Uterus (tissue), 2 donors: ENCODE results near the gene GBGT1.

Source experiments
- POLR2A ChIP-seq, 2 donors: fragments of 450-650 bp; IDR thresholded peaks; one replicate each; pipeline ENCODE4 v1.6.1; 2016; ENCODE audit warnings: antibody characterized with exemption in 2 of 2, mild to moderate bottlenecking in 1 of 2, moderate library complexity in 1 of 2
- TF ChIP-seq, protein P1 (sequence below), 4 experiments: fragments of 200-600 bp in 2 of 4; fragments of 450-650 bp in 2 of 4; sonication (generic) in 2 of 4; IDR thresholded peaks; one replicate each; pipeline ENCODE4 v1.5.1; 2016 to 2019; ENCODE audit warnings: antibody characterized with exemption in 4 of 4, mild to moderate bottlenecking in 2 of 4, moderate library complexity in 1 of 4

DNA sequence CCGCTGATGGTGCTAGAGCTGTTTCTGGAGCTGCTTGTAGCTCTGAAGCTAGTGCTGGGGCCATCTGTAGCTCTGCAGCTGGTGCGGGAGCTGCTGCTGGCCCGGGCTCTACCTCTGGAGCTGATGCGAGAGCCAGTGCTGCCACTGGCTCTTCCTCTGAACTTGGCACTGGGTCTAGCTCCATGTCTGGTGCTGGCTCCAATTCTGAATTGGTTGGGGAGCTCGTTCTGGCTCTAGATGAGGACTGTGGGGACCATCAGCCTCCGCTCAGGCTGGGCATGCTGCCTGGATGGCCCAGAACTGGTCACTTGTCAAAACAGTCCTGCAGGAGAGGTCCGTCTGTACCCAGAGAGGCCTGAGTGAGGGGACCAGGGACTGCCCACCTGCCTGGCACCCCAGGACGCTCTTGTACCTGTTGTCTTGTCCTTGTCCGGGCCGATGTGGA is 23.9 kb upstream of the GBGT1 start:
- TF ChIP-seq, protein P1, sequence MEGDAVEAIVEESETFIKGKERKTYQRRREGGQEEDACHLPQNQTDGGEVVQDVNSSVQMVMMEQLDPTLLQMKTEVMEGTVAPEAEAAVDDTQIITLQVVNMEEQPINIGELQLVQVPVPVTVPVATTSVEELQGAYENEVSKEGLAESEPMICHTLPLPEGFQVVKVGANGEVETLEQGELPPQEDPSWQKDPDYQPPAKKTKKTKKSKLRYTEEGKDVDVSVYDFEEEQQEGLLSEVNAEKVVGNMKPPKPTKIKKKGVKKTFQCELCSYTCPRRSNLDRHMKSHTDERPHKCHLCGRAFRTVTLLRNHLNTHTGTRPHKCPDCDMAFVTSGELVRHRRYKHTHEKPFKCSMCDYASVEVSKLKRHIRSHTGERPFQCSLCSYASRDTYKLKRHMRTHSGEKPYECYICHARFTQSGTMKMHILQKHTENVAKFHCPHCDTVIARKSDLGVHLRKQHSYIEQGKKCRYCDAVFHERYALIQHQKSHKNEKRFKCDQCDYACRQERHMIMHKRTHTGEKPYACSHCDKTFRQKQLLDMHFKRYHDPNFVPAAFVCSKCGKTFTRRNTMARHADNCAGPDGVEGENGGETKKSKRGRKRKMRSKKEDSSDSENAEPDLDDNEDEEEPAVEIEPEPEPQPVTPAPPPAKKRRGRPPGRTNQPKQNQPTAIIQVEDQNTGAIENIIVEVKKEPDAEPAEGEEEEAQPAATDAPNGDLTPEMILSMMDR (IDR thresholded peaks at IDR 0.05) = no peak
- TF ChIP-seq POLR2A (IDR thresholded peaks at IDR 0.05) = no peak
